Mammary epithelial cell (primary cell): Measurements from ENCODE around the gene ZBTB46.

Experiments
- EZH2 ChIP-seq: IDR thresholded peaks from 2 replicates; pipeline ENCODE4 v1.6.1; 2012; ENCODE audit warnings: low read length, inconsistent platforms, borderline replicate concordance
- TF ChIP-seq, protein P1 (sequence below), 2 donors: IDR thresholded peaks in 1 of 2; conservative IDR thresholded peaks in 1 of 2; 2 replicates each; pipeline ENCODE4 v1.5.1; 2011 to 2012; ENCODE audit warnings: inconsistent platforms in 2 of 2, low read length in 2 of 2, mild to moderate bottlenecking in 2 of 2, control low read depth in 1 of 2, low read depth in 1 of 2; ENCODE audit not compliant: insufficient read depth in 1 of 2; ENCODE audit errors: extremely low read depth in 1 of 2

DNA sequence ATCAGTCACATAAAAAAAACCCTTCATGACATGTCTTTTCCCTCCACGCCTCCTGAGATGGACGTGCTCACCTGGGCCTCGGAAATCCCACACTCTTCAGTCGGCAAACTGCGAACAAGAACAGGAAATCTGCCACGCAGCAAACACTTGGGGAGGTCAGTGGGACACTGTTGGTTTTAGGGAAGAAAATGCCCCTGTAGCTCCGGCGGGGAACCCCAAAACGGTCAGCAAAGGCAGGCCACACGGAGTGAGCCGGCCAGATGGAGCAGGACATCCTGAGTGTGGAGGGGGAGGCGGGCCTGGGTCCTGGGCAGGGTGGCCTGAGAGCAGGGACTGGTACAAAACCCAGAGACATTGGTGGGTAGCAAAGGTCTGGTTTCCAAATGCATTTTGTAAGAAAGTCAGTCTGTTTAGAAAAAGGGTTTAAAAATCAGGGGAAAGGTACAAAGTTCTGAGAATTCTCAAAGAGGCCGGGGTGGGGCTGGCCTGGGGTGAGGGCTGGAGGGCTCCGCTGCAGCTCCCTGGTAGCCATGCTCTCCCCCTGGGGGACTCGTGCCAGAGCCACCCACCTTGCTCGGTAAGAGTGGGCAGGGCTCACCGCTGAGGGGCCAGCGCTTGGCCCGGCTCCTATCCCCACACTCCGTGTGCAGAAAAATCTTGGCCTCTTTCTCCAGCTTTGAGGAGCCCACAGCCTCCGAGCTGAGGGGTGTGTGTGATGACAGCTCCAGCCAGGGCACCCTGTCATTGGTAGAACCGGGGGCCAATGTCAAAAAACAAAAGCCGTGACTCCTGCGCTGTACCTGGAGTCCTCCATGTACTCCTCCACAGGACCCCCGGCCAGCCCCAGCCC lies 86.3 kb downstream of the ZBTB46 start:
- TF ChIP-seq, protein P1, sequence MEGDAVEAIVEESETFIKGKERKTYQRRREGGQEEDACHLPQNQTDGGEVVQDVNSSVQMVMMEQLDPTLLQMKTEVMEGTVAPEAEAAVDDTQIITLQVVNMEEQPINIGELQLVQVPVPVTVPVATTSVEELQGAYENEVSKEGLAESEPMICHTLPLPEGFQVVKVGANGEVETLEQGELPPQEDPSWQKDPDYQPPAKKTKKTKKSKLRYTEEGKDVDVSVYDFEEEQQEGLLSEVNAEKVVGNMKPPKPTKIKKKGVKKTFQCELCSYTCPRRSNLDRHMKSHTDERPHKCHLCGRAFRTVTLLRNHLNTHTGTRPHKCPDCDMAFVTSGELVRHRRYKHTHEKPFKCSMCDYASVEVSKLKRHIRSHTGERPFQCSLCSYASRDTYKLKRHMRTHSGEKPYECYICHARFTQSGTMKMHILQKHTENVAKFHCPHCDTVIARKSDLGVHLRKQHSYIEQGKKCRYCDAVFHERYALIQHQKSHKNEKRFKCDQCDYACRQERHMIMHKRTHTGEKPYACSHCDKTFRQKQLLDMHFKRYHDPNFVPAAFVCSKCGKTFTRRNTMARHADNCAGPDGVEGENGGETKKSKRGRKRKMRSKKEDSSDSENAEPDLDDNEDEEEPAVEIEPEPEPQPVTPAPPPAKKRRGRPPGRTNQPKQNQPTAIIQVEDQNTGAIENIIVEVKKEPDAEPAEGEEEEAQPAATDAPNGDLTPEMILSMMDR (conservative IDR thresholded peaks at IDR 0.05 in 1 of 2, IDR thresholded peaks at IDR 0.05 in 1 of 2; ENCODE audit: extremely low read depth in 1 of 2, insufficient read depth in 1 of 2, low read depth in 1 of 2, low read length in 2 of 2), result no peak
- no peak for TF ChIP-seq EZH2
